Neuronal stem cell (in vitro differentiated cells): ENCODE data around the gene ZP4.

Source experiments
- DNase-seq: peaks from one replicate; pipeline ENCODE4 v3.0.0-alpha.2; 2013; ENCODE audit warnings: low spot score
- H2AFZ ChIP-seq: one replicate; pipeline ENCODE4 v1.6.1; 2013; ENCODE audit warnings: mild to moderate bottlenecking, low read length, inconsistent platforms
- H2AK5ac ChIP-seq: 2 replicates; pipeline ENCODE4 v1.6.1; 2013; ENCODE audit warnings: low read depth, mild to moderate bottlenecking, inconsistent platforms, low read length, moderate library complexity, mixed read lengths
- H2BK120ac ChIP-seq: 2 replicates; pipeline ENCODE4 v1.6.1; 2013; ENCODE audit warnings: low read depth, mild to moderate bottlenecking, inconsistent platforms, low read length, moderate library complexity, mixed read lengths
- H2BK12ac ChIP-seq: one replicate; pipeline ENCODE4 v1.6.1; 2013; ENCODE audit warnings: low read length, inconsistent platforms
- H2BK15ac ChIP-seq: 2 replicates; pipeline ENCODE4 v1.6.1; 2013; ENCODE audit warnings: mild to moderate bottlenecking, low read length, inconsistent platforms, mixed read lengths
- H2BK5ac ChIP-seq: one replicate; pipeline ENCODE4 v1.6.1; 2013; ENCODE audit warnings: inconsistent platforms, mild to moderate bottlenecking, low read length, moderate library complexity
- H3K14ac ChIP-seq: one replicate; pipeline ENCODE4 v1.6.1; 2013; ENCODE audit warnings: low read length, inconsistent platforms
- H3K18ac ChIP-seq: 2 replicates; pipeline ENCODE4 v1.6.1; 2013; ENCODE audit warnings: low read length, inconsistent platforms
- H3K23ac ChIP-seq: 2 replicates; pipeline ENCODE4 v1.6.1; 2013; ENCODE audit warnings: low read depth, mild to moderate bottlenecking, mixed read lengths, low read length, inconsistent platforms; ENCODE audit not compliant: poor library complexity
- H3K27ac ChIP-seq: replicated peaks from 3 replicates; pipeline ENCODE4 v1.5.1; 2013; ENCODE audit warnings: low read length, inconsistent platforms
- H3K27me3 ChIP-seq, 3 experiments: 2 replicates each; pipeline ENCODE4 v1.6.1; 2013; ENCODE audit warnings: low read length in 3 of 3, mild to moderate bottlenecking in 2 of 3, inconsistent platforms in 1 of 3, low read depth in 1 of 3, mixed read lengths in 1 of 3, moderate library complexity in 1 of 3; ENCODE audit not compliant: control insufficient read depth in 3 of 3, insufficient read depth in 3 of 3
- H3K36me3 ChIP-seq, 2 donors: replicated peaks in 1 of 2; 2 replicates each; pipeline ENCODE4 v1.6.1; 2013; ENCODE audit warnings: low read length in 2 of 2; ENCODE audit not compliant: control insufficient read depth in 2 of 2, insufficient read depth in 2 of 2
- H3K4ac ChIP-seq: 2 replicates; pipeline ENCODE4 v1.6.1; 2013; ENCODE audit warnings: inconsistent platforms, mild to moderate bottlenecking, low read length, moderate library complexity
- H3K4me1 ChIP-seq, 2 donors: 1 replicate in 1 of 2; 2 replicates in 1 of 2; pipeline ENCODE4 v1.6.1; 2013; ENCODE audit warnings: low read length in 2 of 2, low read depth in 1 of 2; ENCODE audit not compliant: control insufficient read depth in 2 of 2, insufficient read depth in 1 of 2
- H3K4me2 ChIP-seq: one replicate; pipeline ENCODE4 v1.6.1; 2013; ENCODE audit warnings: mild to moderate bottlenecking, low read length, inconsistent platforms; ENCODE audit not compliant: insufficient read depth, poor library complexity, severe bottlenecking
- H3K4me3 ChIP-seq, 2 donors: 2 replicates each; pipeline ENCODE4 v1.5.1; 2013; ENCODE audit warnings: low read length in 2 of 2, mild to moderate bottlenecking in 2 of 2, inconsistent platforms in 1 of 2, moderate library complexity in 1 of 2
- H3K79me1 ChIP-seq: one replicate; pipeline ENCODE4 v1.6.1; 2013; ENCODE audit warnings: low read depth, mild to moderate bottlenecking, inconsistent platforms, low read length, moderate library complexity
- H3K9ac ChIP-seq: one replicate; pipeline ENCODE4 v1.6.1; 2013; ENCODE audit warnings: mild to moderate bottlenecking, low read depth, low read length, inconsistent platforms; ENCODE audit not compliant: poor library complexity
- H3K9me3 ChIP-seq, 2 donors: replicated peaks in 1 of 2; 2 replicates each; pipeline versions ENCODE3 to v1.6.1; 2013; ENCODE audit warnings: low read length in 2 of 2, mild to moderate bottlenecking in 2 of 2, inconsistent platforms in 1 of 2, low read depth in 1 of 2, mixed read lengths in 1 of 2, moderate library complexity in 1 of 2; ENCODE audit not compliant: control insufficient read depth in 2 of 2, insufficient read depth in 1 of 2
- H4K8ac ChIP-seq: one replicate; pipeline ENCODE4 v1.6.1; 2013; ENCODE audit warnings: low read depth, mild to moderate bottlenecking, inconsistent platforms, low read length, moderate library complexity
- H4K91ac ChIP-seq: one replicate; pipeline ENCODE4 v1.6.1; 2013; ENCODE audit warnings: low read length, low read depth, mild to moderate bottlenecking, inconsistent platforms; ENCODE audit not compliant: poor library complexity
- WGBS, 2 donors: extraction: QIAGEN DNeasy Blood & Tissue Kit; methylation state at CpG; one replicate each; pipeline ENCODE4 v1.1.7; 2013; ENCODE audit warnings: missing lambda C conversion rate in 2 of 2, mixed read lengths in 1 of 2; ENCODE audit not compliant: insufficient read length in 2 of 2, insufficient replicate concordance in 1 of 2; ENCODE audit errors: extremely low coverage in 2 of 2; 5-methylcytosine and 5-hydroxymethylcytosine counted together

Gene ZP4

DNA sequence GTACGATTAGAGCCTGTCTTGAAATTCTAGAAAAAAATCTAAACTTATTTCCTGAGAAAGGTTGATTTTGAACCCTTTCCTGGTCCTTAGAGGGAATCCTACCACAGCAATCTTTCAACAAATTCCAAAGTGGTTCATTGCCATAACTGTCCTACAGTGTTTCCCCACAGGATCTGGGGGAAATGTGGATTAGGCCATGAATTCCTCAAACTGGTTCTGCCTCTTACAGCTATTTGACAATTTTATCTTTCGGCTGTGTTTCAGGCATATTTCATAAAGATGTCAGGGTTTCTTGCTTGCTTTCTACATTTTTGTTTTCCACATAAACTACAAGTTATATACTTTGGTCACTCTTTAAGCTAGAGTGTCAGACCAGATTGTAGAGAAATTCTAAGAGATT, 544 bp upstream of the ZP4 start:
- H3K4me1 ChIP-seq = peaks cover 0 to 2% of the 10 kb centered on the region in 2 donors
- no peak overlapping the region for H3K27ac ChIP-seq
- H2BK15ac ChIP-seq = no peak overlapping the region
- no peak overlapping the region for H2BK5ac ChIP-seq
- H3K79me1 ChIP-seq = no peaks in the 10 kb centered on the region
- H3K14ac ChIP-seq = no peak overlapping the region
- H2AFZ ChIP-seq = no peak overlapping the region
- no peaks in the 10 kb centered on the region for H3K36me3 ChIP-seq
- WGBS, 2 donors = no CpG with 5 or more reads among the region's 2 CpGs
- H3K27me3 ChIP-seq = no peaks in the 10 kb centered on the region
- no peak overlapping the region for H3K18ac ChIP-seq
- no peaks in the 10 kb centered on the region for H3K9me3 ChIP-seq
- no peak overlapping the region for H2BK120ac ChIP-seq
- no peak for DNase-seq
- no peak overlapping the region for H3K9ac ChIP-seq
- no peak overlapping the region for H3K4me3 ChIP-seq
- no peak overlapping the region for H2AK5ac ChIP-seq
- no peak overlapping the region for H4K91ac ChIP-seq
- H3K4ac ChIP-seq = no peak overlapping the region
- H3K23ac ChIP-seq = no peak overlapping the region
- no peak overlapping the region for H4K8ac ChIP-seq
- no peak overlapping the region for H2BK12ac ChIP-seq
- H3K4me2 ChIP-seq = no peak overlapping the region

DNA sequence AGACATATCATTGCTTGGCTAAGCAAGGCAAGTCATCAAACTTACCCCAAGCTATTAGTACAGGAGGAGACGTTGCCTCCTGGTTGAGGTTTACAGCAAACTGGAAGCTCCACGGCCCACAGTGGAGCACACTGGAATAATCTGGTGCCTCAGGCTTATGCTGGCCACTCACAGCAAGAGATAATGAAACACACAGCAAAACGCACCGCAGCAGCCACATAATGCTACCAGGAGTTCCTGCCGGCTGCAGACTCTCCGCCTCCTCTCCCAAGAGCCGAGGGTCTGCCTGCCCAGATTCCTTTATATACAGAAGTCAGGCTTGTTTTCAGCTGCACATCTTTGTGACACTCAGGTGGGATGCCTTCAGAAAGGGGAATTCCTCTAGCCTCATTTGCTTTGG, 306 bp downstream of the ZP4 start:
- Histone ChIP-seq H2BK120ac (no peak overlapping the region), H3K23ac (no peak overlapping the region), H2BK12ac (peak overlapping the region; percentile 14), H3K4me3 (no peak overlapping the region), H2BK15ac (no peak overlapping the region), H3K79me1 (no peaks in the 10 kb centered on the region), H4K8ac (no peak overlapping the region), H2AK5ac (no peak overlapping the region), H3K4me2 (no peak overlapping the region), H3K9ac (no peak overlapping the region), H3K9me3 (no peaks in the 10 kb centered on the region), H4K91ac (no peak overlapping the region), H2BK5ac (no peak overlapping the region), H3K18ac (peak overlapping the region; percentile 15), H3K36me3 (no peaks in the 10 kb centered on the region), H3K14ac (no peak overlapping the region), H3K27ac (no peak overlapping the region), H2AFZ (no peak overlapping the region), H3K4me1 (peaks cover 0 to 2% of the 10 kb centered on the region in 2 donors), H3K27me3 (no peaks in the 10 kb centered on the region), H3K4ac (no peak overlapping the region)
- WGBS, 2 donors = no CpG with 5 or more reads among the region's 7 CpGs
- no peak for DNase-seq

GRCh38 chr1:237888143-237888542, 2.6 kb downstream of the ZP4 start:
- no peak overlapping the region for H2BK120ac ChIP-seq
- H3K23ac ChIP-seq = no peak overlapping the region
- no peak overlapping the region for H2BK5ac ChIP-seq
- no peak overlapping the region for H4K91ac ChIP-seq
- no peak overlapping the region for H2AFZ ChIP-seq
- no peak for DNase-seq
- peaks cover 0 to 2% of the 10 kb centered on the region in 2 donors for H3K4me1 ChIP-seq
- no peak overlapping the region for H3K27ac ChIP-seq
- H3K4me3 ChIP-seq = no peak overlapping the region
- no peak overlapping the region for H3K14ac ChIP-seq
- no peaks in the 10 kb centered on the region for H3K9me3 ChIP-seq
- no peak overlapping the region for H4K8ac ChIP-seq
- no peak overlapping the region for H2BK15ac ChIP-seq
- no peak overlapping the region for H3K9ac ChIP-seq
- H3K18ac ChIP-seq = no peak overlapping the region
- no CpG with 5 or more reads among the region's 4 CpGs for WGBS, 2 donors
- H2BK12ac ChIP-seq = no peak overlapping the region
- H2AK5ac ChIP-seq = no peak overlapping the region
- H3K4ac ChIP-seq = no peak overlapping the region
- no peaks in the 10 kb centered on the region for H3K36me3 ChIP-seq
- no peaks in the 10 kb centered on the region for H3K79me1 ChIP-seq
- no peak overlapping the region for H3K4me2 ChIP-seq
- no peaks in the 10 kb centered on the region for H3K27me3 ChIP-seq

- Histone ChIP-seq H2AK5ac (no peak overlapping the region), H4K91ac (no peak overlapping the region), H3K79me1 (no peaks in the 10 kb centered on the region), H3K4me3 (no peak overlapping the region), H3K9ac (no peak overlapping the region), H3K18ac (no peak overlapping the region), H3K14ac (no peak overlapping the region), H3K27ac (no peak overlapping the region), H3K4me1 (peaks cover 0 to 2% of the 10 kb centered on the region in 2 donors), H2BK5ac (no peak overlapping the region), H3K9me3 (no peaks in the 10 kb centered on the region), H2BK12ac (no peak overlapping the region), H3K23ac (no peak overlapping the region), H2BK15ac (no peak overlapping the region), H2BK120ac (no peak overlapping the region), H3K4me2 (no peak overlapping the region), H4K8ac (no peak overlapping the region), H2AFZ (no peak overlapping the region), H3K36me3 (no peaks in the 10 kb centered on the region), H3K4ac (no peak overlapping the region), H3K27me3 (no peaks in the 10 kb centered on the region)
- WGBS, 2 donors = no CpG with 5 or more reads among the region's 4 CpGs
- DNase-seq = no peak
These were observed 3.2 kb downstream of the ZP4 start for GRCh38 chr1:237887542-237887941.
